Measurements from ENCODE around the gene INPP5K. TPM values are rescaled to one million over a fixed set of nuclear protein-coding genes. Genes with fewer than 3 reads are reported as not detected.

The INPP5K gene
- total RNA-seq = 31.4 and 35.5 TPM in 2 replicates

DNA sequence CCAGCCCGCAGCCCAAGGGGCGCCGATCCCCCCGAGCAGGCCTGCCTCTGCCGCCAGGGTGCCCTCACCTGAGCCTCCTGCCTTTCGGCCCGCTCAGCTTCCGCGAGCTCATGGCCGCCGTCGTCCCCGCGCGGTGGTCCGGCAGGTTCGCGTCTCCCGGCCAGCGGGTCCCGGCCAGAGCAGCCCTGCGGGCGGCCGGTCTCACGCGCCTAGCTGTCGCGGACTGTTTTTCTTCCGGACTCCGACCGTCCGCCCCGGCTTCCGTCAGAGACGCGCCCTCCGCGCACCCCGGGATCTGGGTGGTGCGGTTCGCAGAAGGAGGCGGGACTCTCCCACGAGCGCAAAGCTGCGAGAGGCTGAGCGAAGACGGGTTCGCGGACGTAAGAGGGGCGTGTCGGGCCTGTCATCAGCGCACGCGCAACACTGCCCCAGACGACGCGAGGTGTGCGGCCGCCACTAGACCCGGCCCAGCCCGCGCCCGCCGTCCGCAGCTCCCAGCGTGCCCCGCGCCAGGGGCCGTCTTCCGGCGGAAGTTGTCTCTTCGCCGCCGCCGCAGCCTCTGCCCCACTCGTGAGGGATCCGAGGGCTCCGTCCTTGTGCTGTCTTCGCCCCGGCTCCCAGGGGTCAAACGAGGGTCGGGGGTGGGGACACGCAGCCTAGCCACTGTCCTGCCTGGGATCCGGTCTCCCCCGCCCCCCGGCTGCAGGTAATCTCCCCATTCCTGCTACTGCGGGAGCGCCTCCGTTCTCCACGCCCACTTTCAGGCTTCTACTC is at the start of gene INPP5K:
Gene INPP5K, minus strand, starts transcription at position 225 of the 774 bp plus-strand sequence. Its CDS starts 113 bp downstream, at position 112.

GRCh38 chr17:1492249-1493206 is 23.9 kb downstream of the INPP5K start, which contains the start of gene MYO1C:
Gene MYO1C, minus strand, starts transcription at chr17:1492686. Its CDS starts 199 bp downstream, at chr17:1492487.

DNA sequence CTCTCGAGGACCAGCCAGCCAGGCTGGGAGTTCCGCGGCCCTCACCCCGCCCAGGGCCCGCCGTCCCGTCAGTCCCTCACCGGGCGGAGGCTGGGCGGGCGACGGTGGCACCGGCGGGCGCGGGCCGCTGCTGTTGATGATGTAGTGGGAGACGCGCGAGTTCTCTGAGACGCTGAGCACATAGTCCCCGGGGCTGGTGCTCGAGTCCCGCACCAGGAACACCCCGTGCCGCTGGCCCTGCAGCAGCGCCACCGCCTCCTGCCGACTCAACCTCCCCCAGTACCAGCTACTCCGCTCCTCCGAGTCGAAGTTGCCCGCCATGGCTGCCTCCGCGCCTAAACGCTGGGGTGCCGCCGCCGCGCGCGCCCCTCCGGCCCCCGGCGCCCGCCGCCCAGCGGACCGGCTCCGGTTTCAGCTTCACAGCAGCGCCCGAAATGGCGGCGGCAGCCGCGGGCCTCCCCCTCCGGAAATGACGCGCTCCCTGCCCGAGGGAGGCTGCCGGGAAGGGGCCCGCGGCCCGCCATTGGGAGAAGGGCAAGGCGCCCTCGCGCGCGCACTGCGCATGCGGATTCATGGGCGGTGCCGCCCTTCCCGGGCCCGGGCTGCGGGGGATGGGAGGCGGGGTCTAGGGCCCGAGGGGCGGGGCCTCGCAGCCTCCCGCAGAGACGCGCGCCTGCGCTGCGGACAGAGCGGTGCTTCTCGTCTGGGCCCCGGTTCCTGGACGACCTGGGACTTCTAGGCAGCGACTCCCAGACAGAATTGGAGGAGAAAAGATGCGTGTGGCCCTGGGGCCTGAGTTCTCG is 60.4 kb downstream of the INPP5K start, which contains the start of gene CRK:
Gene CRK, minus strand, starts transcription at position 436 of the 803 bp plus-strand sequence. Its CDS starts 115 bp downstream, at position 321.

Other genes with a start within 250 kb of the INPP5K start
- not detected in 2 replicates for gene BHLHA9, start 246.2 kb downstream of the INPP5K start, total RNA-seq
- gene TRARG1, start 236.9 kb downstream of the INPP5K start, total RNA-seq = not detected in 2 replicates
- gene YWHAE, start 116.4 kb downstream of the INPP5K start, total RNA-seq = 335 and 389 TPM in 2 replicates
- 127 and 129 TPM in 2 replicates for gene CRK, start 60.4 kb downstream of the INPP5K start, total RNA-seq
- gene MYO1C, start 23.9 kb downstream of the INPP5K start, total RNA-seq = 179 and 191 TPM in 2 replicates
- gene PITPNA, start 46.2 kb upstream of the INPP5K start, total RNA-seq = 17.8 and 19.4 TPM in 2 replicates
- 9.0 and 14.5 TPM in 2 replicates for gene SLC43A2, start 112.2 kb upstream of the INPP5K start, total RNA-seq
- gene SCARF1, start 129.1 kb upstream of the INPP5K start, total RNA-seq = 2.3 and 4.4 TPM in 2 replicates
- gene RILP, start 133.3 kb upstream of the INPP5K start, total RNA-seq = 12.0 and 13.7 TPM in 2 replicates
- gene PRPF8, start 168.3 kb upstream of the INPP5K start, total RNA-seq = 98.3 and 117 TPM in 2 replicates
- gene TLCD2, start 193.8 kb upstream of the INPP5K start, total RNA-seq = 2.6 and 3.6 TPM in 2 replicates
- gene WDR81, start 208.1 kb upstream of the INPP5K start, total RNA-seq = 24.0 and 25.4 TPM in 2 replicates
- not detected in 2 replicates for gene SERPINF2, start 226.3 kb upstream of the INPP5K start, total RNA-seq
- 47.2 and 65.3 TPM in 2 replicates for gene SERPINF1, start 245.4 kb upstream of the INPP5K start, total RNA-seq

Data from aortic smooth muscle cell (primary cell).